PFSK-1 (cell line): ENCODE measurements around the gene BCL2.

Experiments used
- FOXP2 ChIP-seq: optimal IDR thresholded peaks from 2 replicates; pipeline ENCODE3; 2011; ENCODE audit warnings: borderline replicate concordance, control low read depth, inconsistent platforms; ENCODE audit not compliant: insufficient read depth; ENCODE audit errors: extremely low read length, extremely low read depth
- POLR2AphosphoS5 ChIP-seq: IDR thresholded peaks from 2 replicates; pipeline ENCODE4 v1.6.1; 2012; ENCODE audit warnings: low read depth, mild to moderate bottlenecking, control low read depth, low read length, moderate library complexity
- REST ChIP-seq, 2 experiments: IDR thresholded peaks; 2 replicates each; pipeline versions ENCODE4 v1.6.1 to v1.8.0; 2011 to 2012; ENCODE audit warnings: low read depth in 2 of 2, low read length in 2 of 2, control low read depth in 1 of 2, inconsistent platforms in 1 of 2, mild to moderate bottlenecking in 1 of 2, moderate library complexity in 1 of 2; ENCODE audit not compliant: insufficient read depth in 1 of 2
- SIN3A ChIP-seq: IDR thresholded peaks from 2 replicates; pipeline ENCODE4 v1.6.1; 2012; ENCODE audit warnings: mild to moderate bottlenecking, low read length, moderate library complexity, borderline replicate concordance; ENCODE audit not compliant: insufficient read depth
- TAF1 ChIP-seq: IDR thresholded peaks from 2 replicates; pipeline ENCODE4 v1.6.1; 2012; ENCODE audit warnings: low read length, control low read depth, borderline replicate concordance; ENCODE audit not compliant: insufficient read depth

BCL2 gene

GRCh38 chr18:63180321-63180720, 139.2 kb downstream of the BCL2 start:
- TF ChIP-seq POLR2AphosphoS5 (no peak), TAF1 (no peak), SIN3A (no peak), REST (IDR thresholded peaks at IDR 0.05; ENCODE audit: insufficient read depth in 1 of 2, low read depth in 2 of 2, low read length in 2 of 2) (no peak), FOXP2 (no peak)

- TF ChIP-seq TAF1 (no peak), REST (IDR thresholded peaks at IDR 0.05; ENCODE audit: insufficient read depth in 1 of 2, low read depth in 2 of 2, low read length in 2 of 2) (no peak), POLR2AphosphoS5 (no peak), FOXP2 (no peak), SIN3A (no peak)
Measured at GRCh38 chr18:63179422-63179821, 140.1 kb downstream of the BCL2 start.

GRCh38 chr18:63178971-63179370, 140.6 kb downstream of the BCL2 start:
- no peak for TF ChIP-seq FOXP2
- TF ChIP-seq SIN3A: no peak
- no peak for TF ChIP-seq REST (IDR thresholded peaks at IDR 0.05; ENCODE audit: insufficient read depth in 1 of 2, low read depth in 2 of 2, low read length in 2 of 2)
- TF ChIP-seq TAF1: no peak
- TF ChIP-seq POLR2AphosphoS5: no peak

- TF ChIP-seq REST (IDR thresholded peaks at IDR 0.05; ENCODE audit: insufficient read depth in 1 of 2, low read depth in 2 of 2, low read length in 2 of 2) (no peak), SIN3A (no peak), FOXP2 (no peak), TAF1 (no peak), POLR2AphosphoS5 (no peak)
Measured at GRCh38 chr18:63177919-63178821, 141.4 kb downstream of the BCL2 start.

- no peak for TF ChIP-seq POLR2AphosphoS5
- no peak for TF ChIP-seq TAF1
- TF ChIP-seq REST (IDR thresholded peaks at IDR 0.05; ENCODE audit: insufficient read depth in 1 of 2, low read depth in 2 of 2, low read length in 2 of 2): no peak
- no peak for TF ChIP-seq FOXP2
- TF ChIP-seq SIN3A: no peak
Measured at GRCh38 chr18:63177259-63177658, 142.3 kb downstream of the BCL2 start.
